ENCODE results near the gene OTOF. TPM values are rescaled to one million over a fixed set of nuclear protein-coding genes. Genes with fewer than 3 reads are reported as not detected.
"Not testable (repeated sequence)": the region's sequence is repeated elsewhere in the genome, so short reads cannot be mapped to it uniquely, and the experiment has no call there.

OTOF gene
- total and polyA plus RNA-seq, 2 donors (not counting 1 experiment from before 2014, with no cell fraction given) = not detected

DNA sequence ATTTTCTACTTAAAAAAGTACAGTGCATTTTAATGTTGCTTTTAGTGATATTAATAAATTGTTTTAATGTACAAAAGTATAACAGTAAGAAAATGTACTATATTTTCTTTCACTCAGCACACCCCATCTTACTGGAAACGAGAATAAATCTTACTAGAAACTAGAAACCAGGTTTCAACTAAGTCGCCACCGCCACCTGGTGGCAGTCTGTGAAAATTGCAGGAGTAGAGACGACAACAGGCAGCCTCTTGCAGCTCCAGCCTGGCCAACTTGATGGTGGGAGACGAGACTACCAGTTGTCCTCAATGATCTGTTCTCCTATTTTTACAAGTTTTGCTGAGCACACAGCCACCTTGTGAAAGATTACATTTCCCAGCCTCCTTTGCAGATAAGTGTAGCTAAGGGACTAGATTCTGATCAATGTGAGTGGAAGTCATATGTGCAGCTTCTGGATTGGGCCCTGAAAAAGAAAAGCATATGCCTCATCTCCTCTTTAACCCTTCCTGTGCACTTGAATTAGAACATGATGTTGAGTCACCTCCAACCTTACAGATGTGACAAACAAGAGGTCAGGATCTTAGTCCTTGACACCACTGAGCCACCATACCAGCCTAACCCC is 8.7 kb downstream of the OTOF start:
- Histone ChIP-seq H3K4me1 (ENCODE audit: control insufficient read depth, extremely low read depth, insufficient read depth, low read length) (no peaks in the 10 kb centered on the region), H3K36me3 (ENCODE audit: control insufficient read depth, insufficient read depth, low read length) (no peaks in the 10 kb centered on the region), H3K4me2 (ENCODE audit: extremely low read depth, insufficient read depth, low read length) (no peak overlapping the region), H3K27ac (ENCODE audit: insufficient read depth, low read length) (no peak overlapping the region), H3K9ac (ENCODE audit: insufficient read depth, low read length) (no peak overlapping the region), H3K9me3 (ENCODE audit: control insufficient read depth, insufficient read depth, low read depth, low read length) (peaks cover 5% of the 10 kb centered on the region), H4K20me1 (ENCODE audit: control insufficient read depth, extremely low read depth, insufficient read depth, low read length) (no peaks in the 10 kb centered on the region), H3K4me3 (replicated peaks in 1 of 4; ENCODE audit: control extremely low read depth in 1 of 4, insufficient read depth in 1 of 4, low read depth in 3 of 4, low read length in 4 of 4) (no peak overlapping the region), H3K27me3 (ENCODE audit: control insufficient read depth, insufficient read depth, low read length) (no peaks in the 10 kb centered on the region), H2AFZ (ENCODE audit: low read length) (no peak overlapping the region), H3K79me2 (ENCODE audit: control insufficient read depth, insufficient read depth, low read length) (no peaks in the 10 kb centered on the region)
- peak; percentile 39 to 71 for DNase-seq (ENCODE audit: low read depth in 2 of 2)
- no peak for TF ChIP-seq EZH2 (IDR thresholded peaks at IDR 0.05; ENCODE audit: low read length, missing control alignments)
- TF ChIP-seq, protein P1, sequence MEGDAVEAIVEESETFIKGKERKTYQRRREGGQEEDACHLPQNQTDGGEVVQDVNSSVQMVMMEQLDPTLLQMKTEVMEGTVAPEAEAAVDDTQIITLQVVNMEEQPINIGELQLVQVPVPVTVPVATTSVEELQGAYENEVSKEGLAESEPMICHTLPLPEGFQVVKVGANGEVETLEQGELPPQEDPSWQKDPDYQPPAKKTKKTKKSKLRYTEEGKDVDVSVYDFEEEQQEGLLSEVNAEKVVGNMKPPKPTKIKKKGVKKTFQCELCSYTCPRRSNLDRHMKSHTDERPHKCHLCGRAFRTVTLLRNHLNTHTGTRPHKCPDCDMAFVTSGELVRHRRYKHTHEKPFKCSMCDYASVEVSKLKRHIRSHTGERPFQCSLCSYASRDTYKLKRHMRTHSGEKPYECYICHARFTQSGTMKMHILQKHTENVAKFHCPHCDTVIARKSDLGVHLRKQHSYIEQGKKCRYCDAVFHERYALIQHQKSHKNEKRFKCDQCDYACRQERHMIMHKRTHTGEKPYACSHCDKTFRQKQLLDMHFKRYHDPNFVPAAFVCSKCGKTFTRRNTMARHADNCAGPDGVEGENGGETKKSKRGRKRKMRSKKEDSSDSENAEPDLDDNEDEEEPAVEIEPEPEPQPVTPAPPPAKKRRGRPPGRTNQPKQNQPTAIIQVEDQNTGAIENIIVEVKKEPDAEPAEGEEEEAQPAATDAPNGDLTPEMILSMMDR (conservative IDR thresholded peaks at IDR 0.05 in 1 of 2, IDR thresholded peaks at IDR 0.05 in 1 of 2; ENCODE audit: low read depth in 1 of 2, low read length in 2 of 2) = peak; percentile 57 to 83

DNA sequence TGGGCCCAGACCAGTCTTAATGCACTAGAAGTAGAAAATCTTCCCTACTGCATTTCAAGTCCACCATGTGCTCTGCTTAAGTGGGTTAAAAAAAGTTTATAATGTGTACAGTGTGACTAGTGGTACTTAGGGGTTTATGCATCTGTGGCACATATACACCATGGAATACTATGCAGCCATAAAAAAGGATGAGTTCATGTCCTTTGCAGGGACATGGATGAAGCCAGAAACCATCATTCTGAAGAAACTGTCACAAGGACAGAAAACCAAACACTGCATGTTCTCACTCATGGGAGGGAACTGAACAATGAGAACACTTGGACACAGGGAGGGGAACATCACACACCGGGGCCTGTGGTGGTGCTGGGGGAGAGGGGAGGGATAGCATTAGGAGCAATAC is 9.4 kb downstream of the OTOF start:
- not testable (repeated sequence) for H3K79me2 ChIP-seq (ENCODE audit: control insufficient read depth, insufficient read depth, low read length); H2AFZ ChIP-seq (ENCODE audit: low read length); H3K36me3 ChIP-seq (ENCODE audit: control insufficient read depth, insufficient read depth, low read length); H3K9ac ChIP-seq (ENCODE audit: insufficient read depth, low read length); DNase-seq (ENCODE audit: low read depth in 2 of 2); H3K27me3 ChIP-seq (ENCODE audit: control insufficient read depth, insufficient read depth, low read length); H3K4me2 ChIP-seq (ENCODE audit: extremely low read depth, insufficient read depth, low read length); H3K27ac ChIP-seq (ENCODE audit: insufficient read depth, low read length); H3K9me3 ChIP-seq (ENCODE audit: control insufficient read depth, insufficient read depth, low read depth, low read length); H4K20me1 ChIP-seq (ENCODE audit: control insufficient read depth, extremely low read depth, insufficient read depth, low read length); H3K4me1 ChIP-seq (ENCODE audit: control insufficient read depth, extremely low read depth, insufficient read depth, low read length); H3K4me3 ChIP-seq (replicated peaks in 1 of 4; ENCODE audit: control extremely low read depth in 1 of 4, insufficient read depth in 1 of 4, low read depth in 3 of 4, low read length in 4 of 4)

DNA sequence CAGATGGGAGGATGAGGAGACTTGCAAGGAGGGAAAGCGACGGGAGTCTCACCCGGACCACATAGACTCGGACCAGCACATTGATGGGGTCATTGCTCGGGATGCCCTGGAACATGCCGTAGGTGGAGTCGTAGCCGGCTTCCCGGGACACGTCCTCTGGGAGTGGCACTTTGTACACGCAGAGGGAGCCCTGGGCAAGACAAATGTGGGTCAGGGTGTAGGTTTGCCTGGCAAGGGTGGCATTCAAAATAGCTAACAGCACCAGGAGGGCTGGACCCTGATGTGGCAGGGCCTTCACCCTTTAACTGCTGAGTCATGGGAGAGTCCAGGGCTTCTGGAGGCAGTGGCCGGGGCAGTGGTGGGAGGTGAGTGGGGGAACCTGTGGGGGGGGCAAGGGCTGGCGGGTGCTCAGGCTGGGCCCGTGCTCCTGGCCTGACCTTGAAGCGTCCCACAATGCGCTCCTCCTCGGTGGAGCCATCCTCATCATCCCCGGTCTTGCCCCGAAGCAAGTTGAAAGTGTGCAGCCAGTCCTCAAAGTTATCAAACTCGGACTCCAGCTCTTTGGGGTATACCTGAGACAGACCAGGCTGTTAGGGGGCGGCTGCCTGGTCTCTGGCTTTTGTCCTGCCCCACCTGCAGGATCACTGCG is 11.1 kb downstream of the OTOF start:
- H3K9ac ChIP-seq (ENCODE audit: insufficient read depth, low read length) = no peak overlapping the region
- no peaks in the 10 kb centered on the region for H3K4me1 ChIP-seq (ENCODE audit: control insufficient read depth, extremely low read depth, insufficient read depth, low read length)
- no peak overlapping the region for H2AFZ ChIP-seq (ENCODE audit: low read length)
- no peak for DNase-seq (ENCODE audit: low read depth in 2 of 2)
- H3K36me3 ChIP-seq (ENCODE audit: control insufficient read depth, insufficient read depth, low read length) = no peaks in the 10 kb centered on the region
- TF ChIP-seq, protein P1 (conservative IDR thresholded peaks at IDR 0.05 in 1 of 2, IDR thresholded peaks at IDR 0.05 in 1 of 2; ENCODE audit: low read depth in 1 of 2, low read length in 2 of 2) = no peak
- H3K4me2 ChIP-seq (ENCODE audit: extremely low read depth, insufficient read depth, low read length) = no peak overlapping the region
- no peak overlapping the region for H3K4me3 ChIP-seq (replicated peaks in 1 of 4; ENCODE audit: control extremely low read depth in 1 of 4, insufficient read depth in 1 of 4, low read depth in 3 of 4, low read length in 4 of 4)
- H3K9me3 ChIP-seq (ENCODE audit: control insufficient read depth, insufficient read depth, low read depth, low read length) = peaks cover 2% of the 10 kb centered on the region
- no peak overlapping the region for H3K27ac ChIP-seq (ENCODE audit: insufficient read depth, low read length)
- no peaks in the 10 kb centered on the region for H3K79me2 ChIP-seq (ENCODE audit: control insufficient read depth, insufficient read depth, low read length)
- H4K20me1 ChIP-seq (ENCODE audit: control insufficient read depth, extremely low read depth, insufficient read depth, low read length) = no peaks in the 10 kb centered on the region
- H3K27me3 ChIP-seq (ENCODE audit: control insufficient read depth, insufficient read depth, low read length) = no peaks in the 10 kb centered on the region
